ENCODE data around the gene SPTB. TPM values are rescaled to one million over a fixed set of nuclear protein-coding genes. Genes with fewer than 3 reads are reported as not detected.

Gene SPTB
- total RNA-seq, 1 donor from 2014 or later, result 3.0 TPM

GRCh38 chr14:64728856-64729255 is 150.9 kb downstream of the SPTB start:
- Histone ChIP-seq H3K27me3 (no peaks in the 10 kb centered on the region), H3K4me1 (peaks cover 7% of the 10 kb centered on the region), H3K4me3 (no peak overlapping the region), H3K36me3 (peaks cover 40% of the 10 kb centered on the region), H3K27ac (no peak overlapping the region), H3K9me3 (no peaks in the 10 kb centered on the region)
- intact Hi-C loops (cut with DNase I), result no loop called here
- no peak for TF ChIP-seq CTCF (IDR thresholded peaks at IDR 0.05)
- no peak for ATAC-seq
- DNase-seq, result peak; percentile 35

- Histone ChIP-seq H3K27me3 (no peaks in the 10 kb centered on the region), H3K27ac (no peak overlapping the region), H3K4me3 (no peak overlapping the region), H3K9me3 (no peaks in the 10 kb centered on the region), H3K36me3 (peaks cover 40% of the 10 kb centered on the region), H3K4me1 (peaks cover 7% of the 10 kb centered on the region)
- no peak for DNase-seq
- ATAC-seq, result no peak
- intact Hi-C loops (cut with DNase I), result no loop called here
- TF ChIP-seq CTCF (IDR thresholded peaks at IDR 0.05), result no peak
Observed at GRCh38 chr14:64728106-64728505, 151.6 kb downstream of the SPTB start.

- intact Hi-C loops (cut with DNase I), result no loop called here
- Histone ChIP-seq H3K4me3 (no peak overlapping the region), H3K27me3 (no peaks in the 10 kb centered on the region), H3K36me3 (peaks cover 35% of the 10 kb centered on the region), H3K9me3 (no peaks in the 10 kb centered on the region), H3K27ac (no peak overlapping the region), H3K4me1 (peaks cover 11% of the 10 kb centered on the region)
- ATAC-seq (no peak), DNase-seq (peak; percentile 56)
- TF ChIP-seq CTCF (IDR thresholded peaks at IDR 0.05), result no peak
Observed at GRCh38 chr14:64727551-64728071, 152.1 kb downstream of the SPTB start.

DNA sequence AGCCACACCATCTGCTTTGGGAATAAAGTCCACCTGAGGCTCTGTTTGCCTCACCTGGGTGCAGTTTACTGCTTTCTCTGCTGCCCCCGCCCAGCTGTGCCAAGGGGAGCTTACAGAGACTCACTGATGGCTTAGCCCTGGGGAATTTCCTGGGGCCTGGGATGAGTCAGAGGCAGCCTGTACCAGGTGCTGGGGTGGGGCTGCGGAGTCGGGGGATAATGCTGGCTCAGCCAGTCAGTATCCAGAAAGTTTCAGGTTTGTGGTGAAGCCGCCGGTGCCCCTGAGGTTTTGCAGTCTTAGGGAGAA is 153.2 kb downstream of the SPTB start:
- H3K36me3 ChIP-seq, result peaks cover 25% of the 10 kb centered on the region
- DNase-seq (peak; percentile 60), ATAC-seq (no peak)
- no peak overlapping the region for H3K4me3 ChIP-seq
- H3K4me1 ChIP-seq, result peaks cover 22% of the 10 kb centered on the region
- intact Hi-C loops (cut with DNase I), result no loop called here
- TF ChIP-seq CTCF (IDR thresholded peaks at IDR 0.05), result no peak
- H3K9me3 ChIP-seq, result no peaks in the 10 kb centered on the region
- no peak overlapping the region for H3K27ac ChIP-seq
- H3K27me3 ChIP-seq, result no peaks in the 10 kb centered on the region

DNA sequence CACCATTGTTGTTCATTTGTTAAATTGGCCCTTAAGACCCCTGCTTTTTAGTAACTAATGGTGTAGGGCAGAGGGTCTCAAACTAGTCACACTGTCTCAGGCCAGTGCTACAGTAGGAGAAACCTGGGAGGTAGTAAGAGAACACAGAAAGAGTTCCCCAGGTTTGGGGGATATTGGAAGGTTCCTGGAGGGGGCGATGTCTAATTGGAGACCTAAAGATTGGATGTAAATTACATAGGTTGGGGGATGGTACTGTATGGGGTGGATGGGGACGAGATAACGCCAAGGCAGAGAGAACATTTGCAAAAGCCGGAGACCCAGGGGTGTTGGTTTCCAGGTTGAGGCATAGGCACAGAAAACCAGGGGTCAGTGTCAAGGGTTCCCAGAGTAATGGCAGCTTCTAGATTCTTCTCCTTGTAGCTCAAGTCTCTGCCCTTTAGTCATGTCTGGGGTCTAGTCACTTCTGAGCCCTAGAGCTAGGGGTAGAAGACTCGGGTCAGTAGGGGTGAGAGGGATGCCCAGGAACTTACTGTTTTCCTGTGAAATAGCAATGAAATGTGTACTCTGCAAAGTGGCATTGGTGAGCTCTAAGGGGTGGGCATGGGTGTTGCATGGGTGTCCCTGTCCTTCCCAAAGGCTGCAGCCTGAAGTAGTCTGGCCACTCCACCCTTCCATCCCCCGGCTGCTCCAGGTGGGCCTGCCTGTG is 153.7 kb downstream of the SPTB start:
- Histone ChIP-seq H3K4me3 (no peak overlapping the region), H3K27me3 (no peaks in the 10 kb centered on the region), H3K4me1 (peaks cover 27% of the 10 kb centered on the region), H3K36me3 (peaks cover 20% of the 10 kb centered on the region), H3K9me3 (no peaks in the 10 kb centered on the region), H3K27ac (no peak overlapping the region)
- intact Hi-C loops (cut with DNase I), result no loop called here
- DNase-seq (no peak), ATAC-seq (no peak)
- no peak for TF ChIP-seq CTCF (IDR thresholded peaks at IDR 0.05)
